ENCODE data around the gene KRT80. TPM values are rescaled to one million over a fixed set of nuclear protein-coding genes. Genes with fewer than 3 reads are reported as not detected.

Gene KRT80
- total and polyA plus RNA-seq, 2 donors from 2014 or later: 1.0 to 12.3 TPM

GRCh38 chr12:52188658-52189057 is 3.2 kb downstream of the KRT80 start:
- Histone ChIP-seq H3K9me3 (ENCODE audit: control insufficient read depth in 2 of 3, insufficient read depth in 1 of 3, low read length in 3 of 3) (no peaks in the 10 kb centered on the region), H3K4me3 (ENCODE audit: low read length in 3 of 3) (no peak overlapping the region), H3K9ac (ENCODE audit: low read length in 3 of 3) (no peak overlapping the region), H3K4me1 (ENCODE audit: control insufficient read depth in 2 of 3, insufficient read depth in 2 of 3, low read depth in 1 of 3, low read length in 3 of 3) (peaks cover 4 to 14% (median 6%) of the 10 kb centered on the region in 3 donors), H3K36me3 (ENCODE audit: control insufficient read depth in 2 of 3, insufficient read depth in 3 of 3, low read length in 3 of 3) (no peaks in the 10 kb centered on the region), H3K27ac (ENCODE audit: low read depth in 2 of 2, low read length in 2 of 2) (no peak overlapping the region), H3K27me3 (ENCODE audit: control insufficient read depth, insufficient read depth, low read length) (no peaks in the 10 kb centered on the region)
- TF ChIP-seq CTCF (IDR thresholded peaks at IDR 0.05; ENCODE audit: borderline replicate concordance, extremely low read depth, insufficient read depth): no peak
- intact Hi-C loops (cut with DNase I): no loop called here
- DNase-seq (no peak), FAIRE-seq (no peak)

- no peak for FAIRE-seq
- H3K9ac ChIP-seq (ENCODE audit: low read length in 3 of 3): no peak overlapping the region
Measured at GRCh38 chr12:52187640-52188039, 4.2 kb downstream of the KRT80 start.

GRCh38 chr12:52187206-52187605 is 4.6 kb downstream of the KRT80 start:
- H3K9ac ChIP-seq (ENCODE audit: low read length in 3 of 3): no peak overlapping the region
- H3K36me3 ChIP-seq (ENCODE audit: control insufficient read depth in 2 of 3, insufficient read depth in 3 of 3, low read length in 3 of 3): no peaks in the 10 kb centered on the region
- TF ChIP-seq CTCF (IDR thresholded peaks at IDR 0.05; ENCODE audit: borderline replicate concordance, extremely low read depth, insufficient read depth): no peak
- peaks cover 0 to 6% (median 2%) of the 10 kb centered on the region in 3 donors for H3K4me1 ChIP-seq (ENCODE audit: control insufficient read depth in 2 of 3, insufficient read depth in 2 of 3, low read depth in 1 of 3, low read length in 3 of 3)
- no peak overlapping the region for H3K27ac ChIP-seq (ENCODE audit: low read depth in 2 of 2, low read length in 2 of 2)
- intact Hi-C loops (cut with DNase I): no loop called here
- FAIRE-seq (no peak), DNase-seq (no peak)
- H3K27me3 ChIP-seq (ENCODE audit: control insufficient read depth, insufficient read depth, low read length): no peaks in the 10 kb centered on the region
- no peaks in the 10 kb centered on the region for H3K9me3 ChIP-seq (ENCODE audit: control insufficient read depth in 2 of 3, insufficient read depth in 1 of 3, low read length in 3 of 3)
- no peak overlapping the region for H3K4me3 ChIP-seq (ENCODE audit: low read length in 3 of 3)

More at GRCh38 chr12:52187640-52188039, 4.2 kb downstream of the KRT80 start:
- DNase-seq: no peak
- H3K9me3 ChIP-seq (ENCODE audit: control insufficient read depth in 2 of 3, insufficient read depth in 1 of 3, low read length in 3 of 3): no peaks in the 10 kb centered on the region
- peaks cover 4 to 6% (median 5%) of the 10 kb centered on the region in 3 donors for H3K4me1 ChIP-seq (ENCODE audit: control insufficient read depth in 2 of 3, insufficient read depth in 2 of 3, low read depth in 1 of 3, low read length in 3 of 3)
- no peak for TF ChIP-seq CTCF (IDR thresholded peaks at IDR 0.05; ENCODE audit: borderline replicate concordance, extremely low read depth, insufficient read depth)
- H3K27me3 ChIP-seq (ENCODE audit: control insufficient read depth, insufficient read depth, low read length): no peaks in the 10 kb centered on the region
- no peak overlapping the region for H3K27ac ChIP-seq (ENCODE audit: low read depth in 2 of 2, low read length in 2 of 2)
- H3K4me3 ChIP-seq (ENCODE audit: low read length in 3 of 3): no peak overlapping the region
- H3K36me3 ChIP-seq (ENCODE audit: control insufficient read depth in 2 of 3, insufficient read depth in 3 of 3, low read length in 3 of 3): no peaks in the 10 kb centered on the region
- intact Hi-C loops (cut with DNase I): no loop called here
